ENCODE data around the gene KLF4. TPM values are rescaled to one million over a fixed set of nuclear protein-coding genes. Genes with fewer than 3 reads are reported as not detected.

Gene KLF4
- polyA plus RNA-seq, 1 of the 3 experiments (the other 2 are of a cell fraction) = 7.2 TPM

GRCh38 chr9:107487521-107488374, 1.8 kb downstream of the KLF4 start:
- ChIA-PET CTCF (interaction anchor here (0.8 to 3.5 kb wide), 10 partner anchors 14 to 1078 kb away, joined by 3 to 13 read pairs (median 4); no protein-coding TSS in a partner anchor), POLR2A (no interaction called here)
- Histone ChIP-seq H3K9me3 (no peaks in the 10 kb centered on the region), H3K27ac (ENCODE audit: low read depth in 2 of 2, low read length in 1 of 2) (no peak overlapping the region), H3K9me2 (no peaks in the 10 kb centered on the region), H3F3A (replicated peaks; ENCODE audit: insufficient read depth) (peaks cover 17% of the 10 kb centered on the region), H3K36me3 (replicated peaks in 1 of 2; ENCODE audit: control insufficient read depth in 1 of 2, insufficient read depth in 2 of 2, low read length in 1 of 2) (no peaks in the 10 kb centered on the region), H3K4me1 (ENCODE audit: control insufficient read depth in 1 of 2, insufficient read depth in 2 of 2, low read depth in 1 of 2, low read length in 1 of 2) (peaks cover 0 to 4% of the 10 kb centered on the region in 2 experiments; a peak in 1 of 4 replicates), H3K79me2 (ENCODE audit: insufficient read depth) (no peaks in the 10 kb centered on the region), H3K9ac (no peak overlapping the region), H3K4me2 (peak overlapping the region; percentile 91), H3K4me3 (ENCODE audit: low read depth in 2 of 2, low read length in 1 of 2) (peak overlapping the region; percentile 41 to 71; a peak in 3 of 4 replicates), H3K27me3 (ENCODE audit: insufficient read depth) (peaks cover 60% of the 10 kb centered on the region), H4K20me1 (ENCODE audit: insufficient read depth) (0 out of 2 replicates have a peak, but pooled peaks cover 4% of the 10 kb centered on the region), H2AFZ (ENCODE audit: low read depth) (no peak overlapping the region)
- DNase-seq = peak; percentile 64
- 33% methylated on average over 3 of the region's 91 CpGs for WGBS (ENCODE audit: low lambda C conversion rate)
- peak; percentile 50 for TF ChIP-seq CTCF (IDR thresholded peaks at IDR 0.05)
- peak; percentile 19; the same call in 1 of the 2 replicates for TF ChIP-seq SMC3 (IDR thresholded peaks at IDR 0.05; ENCODE audit: low read depth, low read length)
- no peak for TF ChIP-seq TEAD4 (IDR thresholded peaks at IDR 0.05; ENCODE audit: borderline replicate concordance, insufficient read depth)

GRCh38 chr9:107486674-107487520, 2.7 kb downstream of the KLF4 start:
- CTCF ChIA-PET = interaction anchor here (0.8 to 3.5 kb wide), 10 partner anchors 13 to 1079 kb away, joined by 3 to 13 read pairs (median 4); no protein-coding TSS in a partner anchor
- Histone ChIP-seq H3K36me3 (replicated peaks in 1 of 2; ENCODE audit: control insufficient read depth in 1 of 2, insufficient read depth in 2 of 2, low read length in 1 of 2) (no peaks in the 10 kb centered on the region), H3K9ac (no peak overlapping the region), H3K27me3 (ENCODE audit: insufficient read depth) (peaks cover 52% of the 10 kb centered on the region), H3F3A (replicated peaks; ENCODE audit: insufficient read depth) (peaks cover 17% of the 10 kb centered on the region), H3K4me1 (ENCODE audit: control insufficient read depth in 1 of 2, insufficient read depth in 2 of 2, low read depth in 1 of 2, low read length in 1 of 2) (peaks cover 0 to 4% of the 10 kb centered on the region in 2 experiments; a peak in 1 of 4 replicates), H3K9me3 (no peaks in the 10 kb centered on the region), H3K79me2 (ENCODE audit: insufficient read depth) (no peaks in the 10 kb centered on the region), H4K20me1 (ENCODE audit: insufficient read depth) (0 out of 2 replicates have a peak, but pooled peaks cover 4% of the 10 kb centered on the region), H3K27ac (ENCODE audit: low read depth in 2 of 2, low read length in 1 of 2) (no peak overlapping the region), H3K9me2 (no peaks in the 10 kb centered on the region), H2AFZ (ENCODE audit: low read depth) (no peak overlapping the region), H3K4me2 (peak overlapping the region; percentile 91; the same call in 1 of the 2 replicates), H3K4me3 (ENCODE audit: low read depth in 2 of 2, low read length in 1 of 2) (no peak overlapping the region; a peak in 1 of 4 replicates)
- 54% methylated on average over 21 of the region's 31 CpGs for WGBS (ENCODE audit: low lambda C conversion rate)
- POLR2A ChIA-PET = no interaction called here
- DNase-seq = no peak
- TF ChIP-seq RFX5 (IDR thresholded peaks at IDR 0.05; ENCODE audit: low read length) (no peak), PBX3 (IDR thresholded peaks at IDR 0.05) (no peak), TCF12 (IDR thresholded peaks at IDR 0.05) (no peak), CTCF (IDR thresholded peaks at IDR 0.05) (no peak), ZBTB33 (IDR thresholded peaks at IDR 0.05; ENCODE audit: borderline replicate concordance, low read depth) (no peak), IRF3 (IDR thresholded peaks at IDR 0.05; ENCODE audit: low read depth, low read length) (no peak), MAX (IDR thresholded peaks at IDR 0.05; ENCODE audit: low read depth) (no peak)
